Suprapubic skin (tissue), 4 donors: ENCODE data around the gene NDUFA3.

Source experiments
- EP300 ChIP-seq: sonication (generic); formaldehyde crosslinking; IDR thresholded peaks from one replicate; pipeline ENCODE4 v1.6.1; 2017; ENCODE audit warnings: antibody characterized with exemption
- POLR2AphosphoS5 ChIP-seq, 3 donors: sonication (generic); formaldehyde crosslinking; IDR thresholded peaks; one replicate each; pipeline ENCODE4 v1.6.1; 2017; ENCODE audit warnings: antibody characterized with exemption in 3 of 3

DNA sequence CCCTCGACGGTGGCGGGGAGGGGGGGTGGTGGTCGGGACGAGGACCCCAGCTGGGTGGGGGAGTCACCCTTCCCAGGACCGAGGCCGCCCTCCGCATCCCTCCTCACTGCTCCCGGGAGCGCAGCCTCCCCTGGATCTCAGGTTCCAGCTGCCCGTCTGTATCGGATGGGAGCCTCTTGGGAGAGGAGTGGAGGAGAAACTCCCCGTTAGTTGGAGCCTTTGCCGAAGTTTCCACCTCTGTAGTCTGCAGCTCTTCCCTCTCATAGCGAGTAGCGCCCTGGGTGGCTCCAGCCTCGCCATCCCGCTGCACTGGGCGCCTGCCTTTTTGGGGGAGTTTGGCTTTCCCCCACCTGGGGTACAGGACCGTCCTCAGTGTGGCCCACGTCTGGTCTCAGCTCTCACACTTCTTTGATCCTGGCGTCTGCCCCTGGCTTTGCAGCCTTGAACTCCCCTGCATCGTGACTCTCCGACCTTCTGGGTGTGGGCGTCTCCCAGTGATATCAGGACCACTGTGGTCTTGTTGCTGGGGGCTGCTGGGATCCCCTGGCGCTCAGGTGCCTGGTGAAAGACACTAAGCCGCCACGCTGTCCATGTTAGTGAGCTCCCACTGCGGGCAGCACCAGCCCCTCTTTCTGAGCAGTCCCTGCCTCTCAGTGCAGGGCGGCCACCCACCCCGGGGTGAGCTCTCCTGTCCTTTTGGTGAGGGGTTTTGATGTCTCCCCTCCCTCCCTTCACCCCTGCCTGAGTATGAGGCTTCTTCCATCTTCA, 36.0 kb downstream of the NDUFA3 start:
- TF ChIP-seq POLR2AphosphoS5 (IDR thresholded peaks at IDR 0.05) (no peak), EP300 (no peak)
